Stimulated activated CD8-positive, alpha-beta memory T cell treated with anti-CD3 and anti-CD28 coated beads, Interleukin-4, amount 100 ng/mL, for 24 hours (primary cell): ENCODE measurements around the gene FSD2.

ENCODE experiments used
- DNase-seq: peaks from one replicate; pipeline ENCODE4 v3.0.0-alpha.2; 2020; ENCODE audit warnings: low read depth

FSD2 gene

GRCh38 chr15:82805994-82806406 lies at the start of gene FSD2:
TSS of gene FSD2 (minus strand) at chr15:82806069. CDS start at chr15:82787390, 18,679 bp downstream.
- DNase-seq = no peak

DNA sequence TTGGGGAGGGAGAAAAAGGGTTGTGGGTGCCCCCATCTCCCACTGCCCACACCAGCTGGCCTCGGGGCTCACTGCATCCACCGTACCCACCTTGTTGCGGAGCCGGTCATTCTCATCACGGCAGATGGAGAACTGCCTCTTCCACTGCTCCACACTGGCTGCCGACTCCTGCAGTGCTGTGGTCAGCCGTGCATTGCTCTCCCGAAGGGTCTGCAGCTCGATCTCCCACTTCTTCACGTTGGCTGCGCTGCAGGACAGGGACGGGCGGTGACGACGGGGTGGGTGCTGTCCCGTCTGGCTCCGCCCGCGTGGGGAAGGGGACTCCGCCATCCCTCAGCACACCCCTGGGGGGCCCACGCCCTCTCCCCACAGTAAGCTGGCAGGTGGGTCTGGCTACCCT lies 48.7 kb upstream of the FSD2 start:
- no peak for DNase-seq

DNA sequence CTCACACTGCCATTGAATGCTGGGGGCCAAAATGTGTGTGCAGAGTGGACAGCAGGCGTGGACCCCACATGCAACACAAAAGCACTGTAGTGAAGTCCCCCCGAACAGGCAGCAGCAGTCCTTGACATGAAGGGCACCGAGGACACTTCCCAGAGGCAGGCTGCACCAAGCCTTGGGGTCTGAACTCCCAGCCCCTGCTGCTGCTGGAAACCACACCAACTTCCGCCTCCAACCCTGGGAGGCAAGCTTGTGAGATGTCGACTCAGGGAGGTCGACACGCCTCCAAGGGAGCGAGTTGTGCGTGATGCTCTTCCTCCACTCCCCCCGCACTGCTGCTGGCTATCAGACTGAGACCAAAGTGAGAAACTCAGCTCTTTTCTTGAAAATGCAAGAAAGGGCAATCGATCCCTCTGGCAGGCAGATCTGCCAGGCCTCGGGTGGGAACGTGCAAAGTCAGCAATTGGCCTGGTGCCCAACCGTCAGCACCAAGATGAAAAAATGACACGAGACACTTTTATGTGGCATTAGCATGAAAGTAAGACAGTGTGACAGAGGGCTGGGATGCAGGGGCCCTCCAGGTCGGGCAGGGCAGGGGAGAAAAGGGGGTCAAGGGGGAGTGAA lies 47.2 kb upstream of the FSD2 start:
- DNase-seq = no peak

DNA sequence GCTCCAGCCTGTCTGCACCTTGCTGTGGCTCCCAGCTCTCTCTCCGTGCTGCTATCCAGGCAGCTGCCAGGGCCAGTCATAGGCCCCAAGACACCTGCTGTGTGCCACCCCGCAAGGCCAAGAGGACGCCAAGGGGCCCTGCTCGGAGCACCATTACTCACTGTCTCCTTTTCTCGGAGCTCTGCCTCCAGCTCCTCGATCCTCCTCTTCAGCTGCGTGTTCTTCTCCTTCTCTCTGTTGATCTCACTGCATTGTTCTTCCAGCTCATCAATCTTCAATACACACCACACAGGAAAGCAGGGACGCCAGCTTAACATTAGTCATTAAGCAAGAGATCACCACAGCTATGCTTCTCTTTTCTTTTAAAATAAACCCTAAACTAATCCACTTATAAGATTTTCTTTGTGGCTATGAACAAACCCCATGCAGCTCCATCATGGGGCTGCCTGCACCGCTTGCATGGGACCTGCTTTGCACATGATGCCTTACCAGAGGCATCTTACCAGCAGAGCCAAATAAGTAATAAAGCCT lies 46.2 kb upstream of the FSD2 start:
- no peak for DNase-seq

DNA sequence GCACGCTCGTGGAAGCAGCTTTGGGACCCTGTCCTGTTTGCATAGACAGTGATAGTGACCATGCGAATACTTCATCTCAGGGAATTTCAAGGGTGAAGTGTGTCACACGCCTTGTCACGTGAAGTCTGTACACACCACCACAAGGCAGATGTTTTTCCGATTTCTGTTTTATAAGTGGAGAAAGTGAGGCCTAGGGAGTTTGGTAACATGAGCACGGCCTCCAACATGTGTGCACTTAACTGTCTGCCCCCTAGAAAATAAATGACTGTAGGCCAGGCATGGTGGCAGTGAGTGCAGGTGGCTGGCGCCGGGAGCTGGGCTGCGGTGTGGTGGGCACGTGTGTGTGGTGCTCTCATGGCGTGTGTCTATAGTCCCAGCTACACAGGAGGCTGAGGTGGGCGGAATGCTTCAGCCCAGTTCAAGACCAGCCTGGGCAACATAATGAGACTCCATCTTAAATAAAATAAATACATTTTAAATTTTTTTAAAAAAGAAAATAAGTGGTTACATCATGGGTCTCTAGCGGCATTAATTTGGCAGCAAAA lies 45.5 kb upstream of the FSD2 start:
- no peak for DNase-seq

- DNase-seq = no peak
Observed at GRCh38 chr15:82850731-82851130, 44.9 kb upstream of the FSD2 start.

GRCh38 chr15:82849556-82850512 lies 44.0 kb upstream of the FSD2 start:
- peak; percentile 10 for DNase-seq

DNA sequence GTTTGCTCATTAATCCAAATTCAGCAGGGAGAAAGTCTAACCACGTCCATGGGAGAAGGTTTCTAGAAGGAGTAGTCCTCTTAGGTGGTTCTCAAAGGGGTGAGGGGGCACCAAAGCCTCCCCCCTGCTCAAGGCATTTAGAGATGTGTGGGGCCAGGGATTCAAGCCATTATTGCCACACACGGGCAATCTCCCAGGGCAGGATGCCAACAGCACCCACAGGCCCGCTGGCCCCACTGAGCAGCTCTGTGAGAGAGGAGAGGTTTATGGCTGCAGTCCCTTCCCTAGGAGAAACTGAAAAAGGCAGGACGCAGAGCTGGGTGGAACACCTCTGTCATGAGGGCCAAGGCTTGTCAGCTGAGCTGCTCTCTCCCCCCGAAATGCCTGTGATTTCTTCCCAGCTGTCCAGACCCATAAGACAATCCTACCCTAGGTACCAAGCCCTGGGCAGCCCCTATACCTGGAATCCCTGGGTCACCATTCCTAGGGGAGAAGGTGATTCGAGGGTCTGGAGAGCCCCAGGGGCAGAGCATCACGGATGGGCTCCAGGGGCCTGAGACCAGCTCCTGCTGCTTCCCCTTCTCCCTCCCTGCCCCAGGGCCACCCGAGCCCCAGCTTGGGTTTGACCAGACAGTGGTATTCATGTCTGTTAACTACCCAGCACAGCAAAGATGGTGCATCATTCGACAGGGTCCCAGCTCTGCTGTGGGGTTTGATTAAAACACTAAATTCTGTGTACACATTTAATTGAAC lies 42.5 kb upstream of the FSD2 start:
- DNase-seq = no peak

DNA sequence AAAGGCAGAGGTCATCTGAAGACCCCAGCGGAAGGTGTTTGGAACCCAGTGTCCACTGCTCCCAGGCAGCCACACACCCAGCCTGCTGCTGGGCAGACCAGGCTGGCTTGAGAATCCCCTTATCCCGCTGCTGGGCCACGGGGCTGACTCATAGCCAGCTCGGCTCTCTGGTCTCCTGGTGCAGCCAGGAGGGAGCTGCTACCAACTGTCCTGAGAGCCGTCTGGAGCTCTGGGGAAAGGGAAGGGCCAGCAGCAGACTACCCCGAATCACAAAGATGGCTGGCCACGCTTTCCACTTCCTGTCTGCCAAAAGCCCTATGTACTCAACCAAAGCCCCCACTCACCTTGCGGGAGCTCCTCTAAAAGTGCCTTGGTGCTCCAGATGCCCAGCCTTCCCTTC lies 41.8 kb upstream of the FSD2 start:
- DNase-seq = no peak

- no peak for DNase-seq
Observed at GRCh38 chr15:82846621-82847020, 40.8 kb upstream of the FSD2 start.

GRCh38 chr15:82845686-82846085 lies 39.8 kb upstream of the FSD2 start:
- no peak for DNase-seq

- DNase-seq = no peak
Observed at GRCh38 chr15:82843566-82843965, 37.7 kb upstream of the FSD2 start.

DNA sequence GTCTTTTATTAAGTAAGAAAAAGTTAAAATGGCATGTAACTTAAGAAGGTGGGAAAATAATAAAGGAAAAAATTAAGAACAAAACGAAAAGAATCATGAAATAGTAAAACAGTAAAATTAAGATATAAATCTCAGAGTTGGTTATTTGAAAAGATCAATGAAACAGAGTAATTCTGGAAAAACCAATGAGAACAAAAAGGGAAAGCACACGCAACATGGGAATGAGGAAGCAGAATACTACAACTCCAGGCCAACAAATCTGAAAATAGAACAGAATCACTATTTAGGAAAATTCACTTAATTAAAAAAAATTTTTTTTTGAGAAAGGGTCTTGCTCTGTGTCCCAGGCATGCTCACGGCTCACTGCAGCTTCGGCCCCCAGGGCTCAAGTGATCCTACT lies 34.3 kb upstream of the FSD2 start:
- no peak for DNase-seq

GRCh38 chr15:82839136-82839535 lies 33.3 kb upstream of the FSD2 start:
- DNase-seq = no peak

GRCh38 chr15:82838096-82838735 lies 32.3 kb upstream of the FSD2 start:
- no peak for DNase-seq

GRCh38 chr15:82835391-82835917 lies 29.6 kb upstream of the FSD2 start:
- no peak for DNase-seq

- DNase-seq = no peak
Observed at GRCh38 chr15:82833362-82833682, 27.5 kb upstream of the FSD2 start.

GRCh38 chr15:82832601-82833361 lies 26.9 kb upstream of the FSD2 start:
- peak; percentile 24 for DNase-seq

DNA sequence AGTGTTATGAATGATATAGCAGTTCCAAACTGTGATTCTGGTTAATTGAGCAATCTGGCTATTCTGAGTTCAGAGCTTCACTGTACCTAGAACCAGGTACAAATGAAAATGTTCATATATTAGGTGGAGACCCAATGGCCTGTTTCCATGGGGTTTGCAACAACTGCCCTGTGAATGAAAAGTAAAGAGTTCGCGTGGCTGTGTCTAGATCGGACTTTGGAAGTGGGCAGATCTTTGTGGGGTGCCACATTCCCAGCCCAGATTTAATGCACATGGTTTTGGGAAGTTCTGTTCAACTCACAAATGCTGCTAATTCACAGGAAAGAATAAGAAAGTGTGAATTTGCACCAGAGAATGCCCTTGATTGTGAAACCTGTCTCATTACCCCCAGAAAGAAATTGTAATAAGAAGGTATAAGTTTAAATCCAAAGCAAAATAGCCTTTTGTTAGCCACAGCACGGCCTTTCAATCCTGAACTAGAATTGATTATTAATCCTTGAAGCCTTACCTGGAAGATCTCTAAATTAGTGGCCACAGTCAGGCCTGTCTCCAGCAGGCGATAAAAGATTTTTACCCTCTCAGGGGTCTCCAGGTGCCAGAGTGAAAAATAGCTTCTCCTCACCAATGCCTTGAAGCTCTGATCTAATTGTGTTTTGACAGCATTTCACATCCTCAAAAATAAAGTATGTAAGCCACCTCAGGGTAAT lies 26.2 kb upstream of the FSD2 start:
- DNase-seq = no peak
